HEK293 (cell line): Measurements from ENCODE around the gene SMAD7.

Experiments used
- ATF2 ChIP-seq: fragments of 450-650 bp; formaldehyde crosslinking; IDR thresholded peaks from 2 replicates; pipeline ENCODE4 v1.5.1; 2016; ENCODE audit warnings: missing biosample characterization, missing genetic modification characterization, low read depth
- GFI1B ChIP-seq: fragments of 450-650 bp; formaldehyde crosslinking; IDR thresholded peaks from 2 replicates; pipeline ENCODE4 v1.5.1; 2016; ENCODE audit warnings: missing biosample characterization, missing genetic modification characterization
- INSM2 ChIP-seq: fragments of 450-650 bp; formaldehyde crosslinking; IDR thresholded peaks from 2 replicates; pipeline ENCODE4 v1.5.1; 2016; ENCODE audit warnings: missing biosample characterization, missing genetic modification characterization
- KLF16 ChIP-seq: fragments of 450-650 bp; formaldehyde crosslinking; IDR thresholded peaks from 2 replicates; pipeline ENCODE4 v1.5.1; 2017; ENCODE audit warnings: missing biosample characterization, missing genetic modification characterization
- KLF8 ChIP-seq: fragments of 450-650 bp; formaldehyde crosslinking; IDR thresholded peaks from 2 replicates; pipeline ENCODE4 v1.5.1; 2016; ENCODE audit warnings: missing biosample characterization, missing genetic modification characterization
- PRDM1 ChIP-seq: fragments of 450-650 bp; formaldehyde crosslinking; IDR thresholded peaks from 2 replicates; pipeline ENCODE4; 2016; ENCODE audit warnings: missing biosample characterization, missing genetic modification characterization
- SP2 ChIP-seq: fragments of 450-650 bp; formaldehyde crosslinking; IDR thresholded peaks from 2 replicates; pipeline ENCODE4 v1.5.1; 2016; ENCODE audit warnings: missing biosample characterization, missing genetic modification characterization
- SP3 ChIP-seq: fragments of 450-650 bp; formaldehyde crosslinking; IDR thresholded peaks from 2 replicates; pipeline ENCODE4 v1.5.1; 2016; ENCODE audit warnings: missing biosample characterization, missing genetic modification characterization
- ZBTB10 ChIP-seq: fragments of 450-650 bp; formaldehyde crosslinking; IDR thresholded peaks from 2 replicates; pipeline ENCODE4 v1.5.1; 2016; ENCODE audit warnings: missing biosample characterization, missing genetic modification characterization
- ZBTB17 ChIP-seq: fragments of 450-650 bp; formaldehyde crosslinking; IDR thresholded peaks from 2 replicates; pipeline ENCODE4 v1.5.1; 2016; ENCODE audit warnings: missing biosample characterization, missing genetic modification characterization
- ZBTB6 ChIP-seq: fragments of 450-650 bp; formaldehyde crosslinking; IDR thresholded peaks from 2 replicates; pipeline ENCODE4 v1.5.1; 2017; ENCODE audit warnings: missing biosample characterization, missing genetic modification characterization
- ZNF121 ChIP-seq: fragments of 450-650 bp; formaldehyde crosslinking; IDR thresholded peaks from 2 replicates; pipeline ENCODE4 v1.5.1; 2016; ENCODE audit warnings: missing biosample characterization, missing genetic modification characterization
- ZNF140 ChIP-seq: fragments of 450-650 bp; formaldehyde crosslinking; IDR thresholded peaks from 2 replicates; pipeline ENCODE4 v1.5.1; 2016; ENCODE audit warnings: missing biosample characterization, missing genetic modification characterization
- ZNF26 ChIP-seq: fragments of 450-650 bp; formaldehyde crosslinking; IDR thresholded peaks from 2 replicates; pipeline ENCODE4 v1.5.1; 2016; ENCODE audit warnings: missing biosample characterization, missing genetic modification characterization
- ZNF341 ChIP-seq: fragments of 450-650 bp; formaldehyde crosslinking; IDR thresholded peaks from 2 replicates; pipeline ENCODE4; 2016; ENCODE audit warnings: low read depth, missing biosample characterization, missing genetic modification characterization
- ZNF558 ChIP-seq: fragments of 450-650 bp; formaldehyde crosslinking; IDR thresholded peaks from 2 replicates; pipeline ENCODE4 v1.5.1; 2016; ENCODE audit warnings: missing biosample characterization, missing genetic modification characterization
- ZNF560 ChIP-seq: fragments of 450-650 bp; formaldehyde crosslinking; IDR thresholded peaks from 2 replicates; pipeline ENCODE4 v1.5.1; 2017; ENCODE audit warnings: missing biosample characterization, missing genetic modification characterization, borderline replicate concordance
- ZNF561 ChIP-seq: fragments of 450-650 bp; IDR thresholded peaks from 2 replicates; pipeline ENCODE4 v1.5.1; 2018; ENCODE audit warnings: missing biosample characterization, missing genetic modification characterization, borderline replicate concordance
- ZNF670 ChIP-seq: fragments of 450-650 bp; formaldehyde crosslinking; IDR thresholded peaks from 2 replicates; pipeline ENCODE4 v1.5.1; 2016; ENCODE audit warnings: missing biosample characterization, missing genetic modification characterization, low read depth
- ZNF707 ChIP-seq: fragments of 450-650 bp; formaldehyde crosslinking; IDR thresholded peaks from 2 replicates; pipeline ENCODE4 v1.5.1; 2016; ENCODE audit warnings: missing biosample characterization, missing genetic modification characterization
- TF ChIP-seq, protein P1 (sequence below): fragments of 450-650 bp; formaldehyde crosslinking; IDR thresholded peaks from 2 replicates; pipeline ENCODE4 v1.5.1; 2016; ENCODE audit warnings: missing biosample characterization, missing genetic modification characterization
- TF ChIP-seq, protein P2 (sequence below): fragments of 450-650 bp; formaldehyde crosslinking; IDR thresholded peaks from 2 replicates; pipeline ENCODE4 v1.5.1; 2017; ENCODE audit warnings: missing biosample characterization, missing genetic modification characterization
- TF ChIP-seq, protein P3 (sequence below): fragments of 450-650 bp; formaldehyde crosslinking; IDR thresholded peaks from 2 replicates; pipeline ENCODE4 v1.5.1; 2016; ENCODE audit warnings: missing biosample characterization, missing genetic modification characterization

SMAD7 gene

DNA sequence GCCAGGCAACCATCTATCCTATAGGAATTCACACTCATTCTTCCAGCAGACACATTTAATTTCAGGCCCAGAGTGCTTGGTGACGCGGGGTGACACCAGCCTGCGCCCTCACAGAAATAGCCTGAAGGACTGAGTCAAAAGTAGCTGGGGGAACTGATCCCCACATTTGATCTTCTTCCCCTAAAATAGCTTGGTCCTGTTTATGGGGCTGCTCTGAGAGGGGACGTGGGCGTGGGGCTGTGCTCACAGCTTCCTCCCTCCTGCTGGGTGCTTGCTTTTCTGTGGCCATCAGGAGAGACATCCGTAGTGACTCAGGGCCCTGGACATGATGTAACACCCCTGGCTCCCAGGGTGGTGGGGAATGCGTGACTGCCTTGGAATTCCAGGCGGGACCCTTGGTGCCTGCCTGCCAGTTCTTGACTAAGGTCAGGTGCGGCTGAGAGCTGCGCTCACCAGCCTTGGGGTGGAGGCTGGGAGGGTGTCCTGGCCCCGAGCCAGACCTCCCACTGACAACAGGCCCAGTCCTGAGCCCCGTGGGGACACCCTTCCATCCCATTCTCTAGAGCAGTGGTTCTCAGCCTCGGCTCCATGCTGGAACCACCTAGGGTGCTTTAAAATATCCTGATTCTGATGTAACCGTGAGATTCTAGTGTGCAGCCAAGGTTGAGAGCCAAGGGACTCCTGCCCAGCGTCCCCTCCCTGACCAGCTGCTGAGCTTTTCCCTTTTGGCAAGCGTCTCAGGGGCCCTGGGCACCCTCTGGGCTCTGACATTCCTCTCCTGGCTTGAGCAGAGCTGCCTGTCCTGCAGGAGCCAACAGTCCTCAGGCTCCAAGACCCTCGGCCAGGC lies 47.4 kb upstream of the SMAD7 start (continued):
- peak; percentile 88 for TF ChIP-seq ZBTB10 (tag by site-specific recombination)
- peak; percentile 74 for TF ChIP-seq ZBTB6
- no peak for TF ChIP-seq ZNF670 (tag by site-specific recombination)
- TF ChIP-seq, protein P1, sequence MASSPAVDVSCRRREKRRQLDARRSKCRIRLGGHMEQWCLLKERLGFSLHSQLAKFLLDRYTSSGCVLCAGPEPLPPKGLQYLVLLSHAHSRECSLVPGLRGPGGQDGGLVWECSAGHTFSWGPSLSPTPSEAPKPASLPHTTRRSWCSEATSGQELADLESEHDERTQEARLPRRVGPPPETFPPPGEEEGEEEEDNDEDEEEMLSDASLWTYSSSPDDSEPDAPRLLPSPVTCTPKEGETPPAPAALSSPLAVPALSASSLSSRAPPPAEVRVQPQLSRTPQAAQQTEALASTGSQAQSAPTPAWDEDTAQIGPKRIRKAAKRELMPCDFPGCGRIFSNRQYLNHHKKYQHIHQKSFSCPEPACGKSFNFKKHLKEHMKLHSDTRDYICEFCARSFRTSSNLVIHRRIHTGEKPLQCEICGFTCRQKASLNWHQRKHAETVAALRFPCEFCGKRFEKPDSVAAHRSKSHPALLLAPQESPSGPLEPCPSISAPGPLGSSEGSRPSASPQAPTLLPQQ (tag by site-specific recombination): peak; percentile 91
- no peak for TF ChIP-seq ZNF121 (tag by site-specific recombination)
- TF ChIP-seq PRDM1 (tag by site-specific recombination): peak; percentile 31; the same call in 1 of the 2 replicates
- TF ChIP-seq ZNF561 (tag by site-specific recombination): peak; percentile 80; the same call in 1 of the 2 replicates
- TF ChIP-seq SP2 (tag by site-specific recombination): peak; percentile 36
- TF ChIP-seq ZNF558 (tag by site-specific recombination): peak; percentile 87
- no peak for TF ChIP-seq GFI1B (tag by site-specific recombination)
- TF ChIP-seq, protein P2, sequence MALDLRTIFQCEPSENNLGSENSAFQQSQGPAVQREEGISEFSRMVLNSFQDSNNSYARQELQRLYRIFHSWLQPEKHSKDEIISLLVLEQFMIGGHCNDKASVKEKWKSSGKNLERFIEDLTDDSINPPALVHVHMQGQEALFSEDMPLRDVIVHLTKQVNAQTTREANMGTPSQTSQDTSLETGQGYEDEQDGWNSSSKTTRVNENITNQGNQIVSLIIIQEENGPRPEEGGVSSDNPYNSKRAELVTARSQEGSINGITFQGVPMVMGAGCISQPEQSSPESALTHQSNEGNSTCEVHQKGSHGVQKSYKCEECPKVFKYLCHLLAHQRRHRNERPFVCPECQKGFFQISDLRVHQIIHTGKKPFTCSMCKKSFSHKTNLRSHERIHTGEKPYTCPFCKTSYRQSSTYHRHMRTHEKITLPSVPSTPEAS (tag by site-specific recombination): no peak; the same call in 1 of the 2 replicates
- TF ChIP-seq ZNF707 (tag by site-specific recombination): no peak
- no peak for TF ChIP-seq ZNF26 (tag by site-specific recombination)
- TF ChIP-seq ZBTB17 (tag by site-specific recombination): peak; percentile 81; the same call in 1 of the 2 replicates
- TF ChIP-seq KLF16 (tag by site-specific recombination): peak; percentile 84
- peak; percentile 88 for TF ChIP-seq ZNF341 (tag by site-specific recombination)
- peak; percentile 74 for TF ChIP-seq ATF2
- TF ChIP-seq KLF8 (tag by site-specific recombination): peak; percentile 89
- TF ChIP-seq SP3 (tag by site-specific recombination): peak; percentile 55; the same call in 1 of the 2 replicates
- TF ChIP-seq, protein P3, sequence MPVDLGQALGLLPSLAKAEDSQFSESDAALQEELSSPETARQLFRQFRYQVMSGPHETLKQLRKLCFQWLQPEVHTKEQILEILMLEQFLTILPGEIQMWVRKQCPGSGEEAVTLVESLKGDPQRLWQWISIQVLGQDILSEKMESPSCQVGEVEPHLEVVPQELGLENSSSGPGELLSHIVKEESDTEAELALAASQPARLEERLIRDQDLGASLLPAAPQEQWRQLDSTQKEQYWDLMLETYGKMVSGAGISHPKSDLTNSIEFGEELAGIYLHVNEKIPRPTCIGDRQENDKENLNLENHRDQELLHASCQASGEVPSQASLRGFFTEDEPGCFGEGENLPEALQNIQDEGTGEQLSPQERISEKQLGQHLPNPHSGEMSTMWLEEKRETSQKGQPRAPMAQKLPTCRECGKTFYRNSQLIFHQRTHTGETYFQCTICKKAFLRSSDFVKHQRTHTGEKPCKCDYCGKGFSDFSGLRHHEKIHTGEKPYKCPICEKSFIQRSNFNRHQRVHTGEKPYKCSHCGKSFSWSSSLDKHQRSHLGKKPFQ (tag by site-specific recombination): peak; percentile 58
- peak; percentile 96 for TF ChIP-seq INSM2 (tag by site-specific recombination)
- no peak for TF ChIP-seq ZNF560
- TF ChIP-seq ZNF140 (tag by site-specific recombination): no peak
